Upper lobe of right lung (tissue), 1 donor: Measurements from ENCODE around the gene ANKS1A. TPM values are rescaled to one million over a fixed set of nuclear protein-coding genes. Genes with fewer than 3 reads are reported as not detected.

ENCODE experiments used
- ATAC-seq: fragments of 200-7000 bp; cut with Tn5 transposase; one replicate; pipeline ENCODE4 v1.9.1; 2020; ENCODE audit warnings: mild to moderate bottlenecking, moderate library complexity
- DNase-seq: peaks from one replicate; pipeline ENCODE4 v3.0.0-alpha.2; 2020
- H3K27ac ChIP-seq: fragments of 200-600 bp; one replicate; pipeline ENCODE4 v1.8.0; 2022
- H3K27me3 ChIP-seq: fragments of 200-600 bp; one replicate; pipeline ENCODE4 v1.8.0; 2022; ENCODE audit warnings: mild to moderate bottlenecking
- H3K36me3 ChIP-seq: fragments of 200-600 bp; one replicate; pipeline ENCODE4 v1.8.0; 2022
- H3K4me1 ChIP-seq: fragments of 200-600 bp; one replicate; pipeline ENCODE4 v1.8.0; 2022
- H3K4me3 ChIP-seq: fragments of 200-600 bp; one replicate; pipeline ENCODE4 v1.8.0; 2022; ENCODE audit warnings: mild to moderate bottlenecking
- H3K9me3 ChIP-seq: fragments of 200-600 bp; one replicate; pipeline ENCODE4 v1.8.0; 2022
- CTCF ChIP-seq: fragments of 200-600 bp; IDR thresholded peaks from one replicate; pipeline ENCODE4 v1.8.0; 2022; ENCODE audit warnings: antibody characterized with exemption
- intact Hi-C: fragments of 100-400 bp; cut with DNase I; formaldehyde crosslinking; loops from one replicate; pipeline ENCODE4 v1.11.0; 2022
- total RNA-seq: library from RNA; stranded (reverse); fragmentation: NEBNext Ultra II Directional; extraction: Animal tissue kit (Norgen Biotek cat#: 25700); gene quantifications from one replicate; pipeline ENCODE4 v1.2.1, GENCODE V29; 2021
- donor health status: DM: no; HTN: yes; CAD: no; lungs with severe emphysema.

Gene ANKS1A
- total RNA-seq, 1 donor from 2014 or later = 59.0 TPM

- H3K36me3 ChIP-seq = peaks cover 14% of the 10 kb centered on the region
- intact Hi-C loops = no loop called here
- H3K4me3 ChIP-seq = no peak overlapping the region
- H3K27me3 ChIP-seq = no peaks in the 10 kb centered on the region
- DNase-seq = no peak
- H3K4me1 ChIP-seq = peaks cover 48% of the 10 kb centered on the region
- ATAC-seq = no peak
- no peak overlapping the region for H3K27ac ChIP-seq
- TF ChIP-seq CTCF = no peak
- no peaks in the 10 kb centered on the region for H3K9me3 ChIP-seq
Measured at GRCh38 chr6:35028781-35029769, 140.0 kb downstream of the ANKS1A start.

- no peak overlapping the region for H3K4me3 ChIP-seq
- peaks cover 14% of the 10 kb centered on the region for H3K36me3 ChIP-seq
- no peak overlapping the region for H3K27ac ChIP-seq
- H3K9me3 ChIP-seq = no peaks in the 10 kb centered on the region
- intact Hi-C loops = no loop called here
- ATAC-seq = no peak
- no peaks in the 10 kb centered on the region for H3K27me3 ChIP-seq
- no peak for TF ChIP-seq CTCF
- peaks cover 48% of the 10 kb centered on the region for H3K4me1 ChIP-seq
- no peak for DNase-seq
Measured at GRCh38 chr6:35030099-35030498, 141.0 kb downstream of the ANKS1A start.

- no peak overlapping the region for H3K4me3 ChIP-seq
- peaks cover 14% of the 10 kb centered on the region for H3K36me3 ChIP-seq
- no peaks in the 10 kb centered on the region for H3K27me3 ChIP-seq
- intact Hi-C loops = no loop called here
- peak overlapping the region; percentile 4 for H3K27ac ChIP-seq
- ATAC-seq (no peak), DNase-seq (no peak)
- TF ChIP-seq CTCF = no peak
- peaks cover 47% of the 10 kb centered on the region for H3K4me1 ChIP-seq
- no peaks in the 10 kb centered on the region for H3K9me3 ChIP-seq
Measured at GRCh38 chr6:35031611-35032529, 142.8 kb downstream of the ANKS1A start.

DNA sequence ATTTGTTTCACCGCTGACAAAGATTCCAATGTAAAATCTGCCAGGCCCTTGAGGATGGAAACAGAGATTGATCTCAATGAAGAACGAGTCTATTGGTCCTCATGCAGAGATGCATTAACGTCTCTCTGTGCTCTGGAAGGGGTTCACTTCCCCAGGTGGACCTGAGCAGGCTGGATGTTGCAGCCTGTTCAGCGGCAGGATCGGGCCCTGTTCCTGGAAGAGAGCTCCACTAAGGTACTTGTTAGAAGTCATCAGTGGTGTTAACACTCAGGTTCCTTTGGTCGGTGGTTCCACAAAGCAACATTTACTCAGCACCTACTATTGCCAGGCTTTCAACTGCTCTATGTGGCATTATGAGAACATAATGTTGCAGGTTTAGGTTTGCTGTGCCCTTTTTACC, 144.6 kb downstream of the ANKS1A start:
- intact Hi-C loops = no loop called here
- peak overlapping the region; percentile 77 for H3K27ac ChIP-seq
- peaks cover 53% of the 10 kb centered on the region for H3K4me1 ChIP-seq

More for the DNA sequence above, 144.6 kb downstream of the ANKS1A start:
- Histone ChIP-seq H3K27me3 (no peaks in the 10 kb centered on the region), H3K9me3 (no peaks in the 10 kb centered on the region), H3K4me3 (no peak overlapping the region), H3K36me3 (peaks cover 9% of the 10 kb centered on the region)
- no peak for TF ChIP-seq CTCF
- no peak for DNase-seq
- ATAC-seq = no peak
